ENCODE measurements around the gene CDC42BPB. TPM values are rescaled to one million over a fixed set of nuclear protein-coding genes. Genes with fewer than 3 reads are reported as not detected.
"Not testable (repeated sequence)": the region's sequence is repeated elsewhere in the genome, so short reads cannot be mapped to it uniquely, and the experiment has no call there.

Gene CDC42BPB
- total RNA-seq, 1 experiment from 2014 or later, result 96.9 TPM

DNA sequence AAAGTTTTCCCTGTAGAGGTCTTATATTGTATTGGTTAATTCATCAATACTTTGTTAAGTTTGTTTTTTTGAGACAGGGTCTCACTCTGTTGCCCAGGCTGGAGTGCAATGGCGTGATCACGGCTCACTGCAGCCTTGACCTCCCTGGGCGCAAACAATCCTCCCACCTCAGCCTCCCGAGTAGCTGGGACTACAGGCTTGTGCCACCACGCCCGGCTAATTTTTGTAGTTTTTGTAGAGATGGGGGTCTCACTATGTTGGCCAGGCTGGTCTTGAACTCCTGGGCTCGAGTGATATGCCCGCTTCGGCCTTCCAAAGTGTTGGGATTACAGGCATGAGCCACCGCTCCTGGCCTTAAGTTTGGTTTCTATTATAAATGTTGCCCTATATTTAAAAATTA lies 130.5 kb downstream of the CDC42BPB start:
- POLR2A ChIA-PET; H3K36me3 Mint-ChIP-seq; ATAC-seq; H3K4me3 Mint-ChIP-seq; H3K9me3 Mint-ChIP-seq; H3K27ac Mint-ChIP-seq; DNase-seq (ENCODE audit: low spot score); CTCF ChIA-PET: not testable (repeated sequence)
- Mint-ChIP-seq H3K4me1 (peaks cover 11% of the 10 kb centered on the region), H3K27me3 (ENCODE audit: low read depth) (peaks cover 50% of the 10 kb centered on the region)
- TF ChIP-seq ZNF121 (CRISPR knock-in tag; IDR thresholded peaks at IDR 0.05), result peak; percentile 93
- peak; percentile 62; the same call in 1 of the 2 replicates for TF ChIP-seq GTF2I (CRISPR knock-in tag; conservative IDR thresholded peaks at IDR 0.05)

DNA sequence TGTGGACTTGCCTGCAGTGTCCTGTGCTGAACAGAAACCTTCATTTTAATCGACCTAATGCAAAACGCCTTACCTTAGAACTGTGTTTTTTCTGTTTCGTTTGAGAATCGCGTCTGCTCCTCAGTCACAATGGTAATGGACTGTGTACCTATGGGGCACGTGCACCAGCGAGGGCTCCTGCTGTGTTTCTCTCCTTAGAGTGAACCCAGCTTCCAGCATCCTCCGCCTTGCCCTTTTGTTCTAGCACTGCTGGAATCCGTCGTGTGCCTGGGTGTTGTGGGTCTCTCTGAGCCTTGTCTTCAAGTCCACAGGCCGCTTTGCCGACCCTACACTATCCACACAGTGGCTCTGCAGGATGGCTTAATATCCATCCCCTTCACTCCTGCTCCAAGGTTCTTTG lies 131.2 kb downstream of the CDC42BPB start:
- H3K27me3 Mint-ChIP-seq (ENCODE audit: low read depth), result peaks cover 45% of the 10 kb centered on the region
- no peak overlapping the region; the same call in 1 of the 2 replicates for H3K27ac Mint-ChIP-seq
- ATAC-seq (no peak), DNase-seq (ENCODE audit: low spot score) (no peak)
- no peaks in the 10 kb centered on the region for H3K36me3 Mint-ChIP-seq
- ChIA-PET POLR2A (no interaction called here), CTCF (no interaction called here)
- H3K9me3 Mint-ChIP-seq, result no peaks in the 10 kb centered on the region
- H3K4me3 Mint-ChIP-seq, result no peak overlapping the region; the same call in 1 of the 2 replicates
- H3K4me1 Mint-ChIP-seq, result peaks cover 11% of the 10 kb centered on the region
- TF ChIP-seq ZNF423 (CRISPR knock-in tag; IDR thresholded peaks at IDR 0.05), result peak; percentile 55; the same call in 1 of the 2 replicates
- no peak for TF ChIP-seq GTF2I (CRISPR knock-in tag; conservative IDR thresholded peaks at IDR 0.05)
- TF ChIP-seq TP53 (CRISPR knock-in tag; IDR thresholded peaks at IDR 0.05), result no peak
- TF ChIP-seq, protein P1, sequence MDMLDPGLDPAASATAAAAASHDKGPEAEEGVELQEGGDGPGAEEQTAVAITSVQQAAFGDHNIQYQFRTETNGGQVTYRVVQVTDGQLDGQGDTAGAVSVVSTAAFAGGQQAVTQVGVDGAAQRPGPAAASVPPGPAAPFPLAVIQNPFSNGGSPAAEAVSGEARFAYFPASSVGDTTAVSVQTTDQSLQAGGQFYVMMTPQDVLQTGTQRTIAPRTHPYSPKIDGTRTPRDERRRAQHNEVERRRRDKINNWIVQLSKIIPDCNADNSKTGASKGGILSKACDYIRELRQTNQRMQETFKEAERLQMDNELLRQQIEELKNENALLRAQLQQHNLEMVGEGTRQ (CRISPR knock-in tag; IDR thresholded peaks at IDR 0.05), result no peak

DNA sequence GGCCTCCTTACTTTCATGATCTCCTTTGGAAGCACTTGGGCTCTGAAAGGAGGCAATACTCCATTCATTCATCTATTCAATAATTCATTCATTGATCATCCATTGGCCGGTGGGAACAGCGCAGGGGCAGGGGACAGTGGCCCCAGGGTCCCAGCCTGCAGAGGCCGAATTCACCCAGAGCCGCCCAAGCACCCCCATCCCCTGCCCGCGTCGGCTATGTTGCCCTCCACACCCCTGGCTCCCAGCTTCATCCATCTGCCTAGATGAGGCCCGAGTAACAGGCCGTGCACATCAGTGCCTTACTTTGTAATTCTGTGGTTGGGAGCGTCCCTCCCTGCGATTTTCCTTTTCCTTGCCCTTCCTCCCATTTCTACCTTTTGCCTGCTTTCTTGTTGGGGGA lies 131.7 kb downstream of the CDC42BPB start:
- Mint-ChIP-seq H3K9me3 (no peaks in the 10 kb centered on the region), H3K27me3 (ENCODE audit: low read depth) (peaks cover 40% of the 10 kb centered on the region), H3K27ac (no peak overlapping the region; the same call in 1 of the 2 replicates), H3K4me3 (no peak overlapping the region), H3K36me3 (no peaks in the 10 kb centered on the region), H3K4me1 (peaks cover 11% of the 10 kb centered on the region)
- no peak for ATAC-seq
- TF ChIP-seq, protein P2, sequence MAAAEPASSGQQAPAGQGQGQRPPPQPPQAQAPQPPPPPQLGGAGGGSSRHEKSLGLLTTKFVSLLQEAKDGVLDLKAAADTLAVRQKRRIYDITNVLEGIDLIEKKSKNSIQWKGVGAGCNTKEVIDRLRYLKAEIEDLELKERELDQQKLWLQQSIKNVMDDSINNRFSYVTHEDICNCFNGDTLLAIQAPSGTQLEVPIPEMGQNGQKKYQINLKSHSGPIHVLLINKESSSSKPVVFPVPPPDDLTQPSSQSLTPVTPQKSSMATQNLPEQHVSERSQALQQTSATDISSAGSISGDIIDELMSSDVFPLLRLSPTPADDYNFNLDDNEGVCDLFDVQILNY (CRISPR knock-in tag; IDR thresholded peaks at IDR 0.05), result no peak
- TF ChIP-seq, protein P3, sequence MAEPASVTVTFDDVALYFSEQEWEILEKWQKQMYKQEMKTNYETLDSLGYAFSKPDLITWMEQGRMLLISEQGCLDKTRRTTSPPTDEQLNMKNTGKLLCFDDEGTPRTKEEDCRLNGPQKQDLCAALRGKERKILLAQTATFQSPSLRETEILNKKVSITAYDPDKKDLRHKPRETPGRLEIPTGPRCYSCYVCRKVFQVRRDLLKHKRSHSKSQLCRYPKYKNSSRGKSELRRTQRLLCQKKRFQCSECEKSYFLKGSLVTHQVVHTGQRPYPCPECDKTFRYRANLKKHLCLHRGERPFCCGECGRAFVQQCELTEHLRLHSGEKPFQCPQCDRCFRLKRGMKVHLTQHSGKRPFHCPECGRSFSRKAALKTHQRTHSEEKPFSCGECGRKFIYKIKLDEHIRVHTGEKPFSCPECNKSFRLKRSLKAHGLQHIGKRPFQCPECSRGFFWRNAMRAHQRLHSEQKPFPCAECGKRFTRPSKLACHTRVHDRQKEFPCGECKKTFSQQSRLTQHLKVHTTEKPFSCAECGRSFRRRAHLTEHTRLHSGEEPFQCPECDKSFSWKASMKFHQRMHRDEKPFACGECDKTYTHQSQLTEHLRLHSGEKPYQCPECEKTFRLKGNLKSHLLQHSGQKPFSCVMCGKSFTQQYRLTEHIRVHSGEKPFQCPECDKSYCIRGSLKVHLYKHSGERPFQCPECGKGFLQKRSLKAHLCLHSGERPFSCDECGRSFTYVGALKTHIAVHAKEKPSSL (CRISPR knock-in tag; conservative IDR thresholded peaks at IDR 0.05), result no peak
- TF ChIP-seq FOXJ3 (CRISPR knock-in tag; IDR thresholded peaks at IDR 0.05; ENCODE audit: borderline replicate concordance), result no peak
- POLR2A ChIA-PET, result no interaction called here
- no peak for DNase-seq (ENCODE audit: low spot score)
- CTCF ChIA-PET, result interaction anchor here (1.2 to 1.3 kb wide), 2 partner anchors 331 to 356 kb away, joined by 3 to 4 read pairs; no protein-coding TSS in a partner anchor

DNA sequence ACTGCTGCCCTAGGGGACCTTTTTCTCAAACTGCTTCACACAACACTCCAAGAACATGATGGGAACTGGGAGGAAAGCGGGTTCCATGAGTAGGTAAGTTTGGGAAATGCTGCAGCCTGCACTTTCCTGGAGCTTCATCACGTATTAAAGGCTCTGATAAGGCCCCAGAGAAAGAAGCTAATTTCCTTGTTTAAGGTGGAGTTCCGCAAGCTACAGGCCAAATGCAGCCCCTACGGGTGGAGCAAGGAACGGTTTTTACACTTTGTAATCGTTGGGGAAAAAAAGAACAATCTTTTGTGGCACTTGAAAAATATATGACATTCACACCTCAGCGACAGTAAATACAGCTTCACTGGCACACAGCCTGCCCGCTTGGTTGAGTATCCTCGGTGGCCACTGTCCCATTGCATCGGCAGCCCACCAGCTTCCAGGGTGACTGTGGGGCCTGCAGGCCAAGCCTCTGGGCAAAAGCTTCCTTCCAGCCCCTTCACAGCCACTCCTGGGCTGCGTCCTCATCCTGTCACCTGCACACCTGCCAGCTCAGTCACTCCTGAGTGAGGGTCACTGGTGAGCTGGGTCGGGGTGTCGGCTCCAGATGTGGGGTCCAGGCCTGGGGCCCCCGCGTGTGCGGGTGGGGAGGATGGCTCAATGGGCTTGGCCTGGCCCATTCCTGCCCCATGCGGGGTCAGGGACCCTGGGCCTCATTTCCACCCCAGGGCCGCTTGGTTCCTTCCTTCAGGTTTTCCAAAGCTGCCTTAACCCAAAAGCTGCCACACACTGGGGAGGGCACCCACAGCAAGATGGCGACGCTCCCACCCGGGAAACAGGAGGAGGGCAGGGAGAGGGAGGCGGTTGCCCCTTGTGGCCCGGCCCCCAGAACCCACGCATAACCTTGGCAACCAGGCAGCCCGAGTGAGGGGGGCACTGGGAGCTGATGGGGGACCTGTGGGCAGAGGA lies 132.4 kb downstream of the CDC42BPB start:
- ChIA-PET CTCF (interaction anchor here (1.2 to 2.2 kb wide), 6 partner anchors 140 to 400 kb away, joined by 3 to 17 read pairs (median 4); no protein-coding TSS in a partner anchor), POLR2A (interaction anchor here (0.8 kb wide), 1 partner anchor 193 kb away, joined by 4 read pairs; no protein-coding TSS in a partner anchor)
- Mint-ChIP-seq H3K9me3 (no peaks in the 10 kb centered on the region), H3K27me3 (ENCODE audit: low read depth) (peaks cover 39% of the 10 kb centered on the region), H3K36me3 (no peaks in the 10 kb centered on the region), H3K27ac (no peak overlapping the region), H3K4me1 (peaks cover 11% of the 10 kb centered on the region), H3K4me3 (no peak overlapping the region)
- TF ChIP-seq CREB1 (CRISPR knock-in tag; IDR thresholded peaks at IDR 0.05) (no peak), ZNF396 (CRISPR knock-in tag; IDR thresholded peaks at IDR 0.05; ENCODE audit: borderline replicate concordance) (no peak), IRF2 (CRISPR knock-in tag; IDR thresholded peaks at IDR 0.05; ENCODE audit: borderline replicate concordance, low read depth) (no peak), SOX15 (CRISPR knock-in tag; IDR thresholded peaks at IDR 0.05) (no peak), ZNF317 (CRISPR knock-in tag; IDR thresholded peaks at IDR 0.05; ENCODE audit: borderline replicate concordance, low read depth) (no peak), NFATC4 (CRISPR knock-in tag; IDR thresholded peaks at IDR 0.05) (no peak), SP1 (CRISPR knock-in tag; conservative IDR thresholded peaks at IDR 0.05) (no peak)
- TF ChIP-seq, protein P4, sequence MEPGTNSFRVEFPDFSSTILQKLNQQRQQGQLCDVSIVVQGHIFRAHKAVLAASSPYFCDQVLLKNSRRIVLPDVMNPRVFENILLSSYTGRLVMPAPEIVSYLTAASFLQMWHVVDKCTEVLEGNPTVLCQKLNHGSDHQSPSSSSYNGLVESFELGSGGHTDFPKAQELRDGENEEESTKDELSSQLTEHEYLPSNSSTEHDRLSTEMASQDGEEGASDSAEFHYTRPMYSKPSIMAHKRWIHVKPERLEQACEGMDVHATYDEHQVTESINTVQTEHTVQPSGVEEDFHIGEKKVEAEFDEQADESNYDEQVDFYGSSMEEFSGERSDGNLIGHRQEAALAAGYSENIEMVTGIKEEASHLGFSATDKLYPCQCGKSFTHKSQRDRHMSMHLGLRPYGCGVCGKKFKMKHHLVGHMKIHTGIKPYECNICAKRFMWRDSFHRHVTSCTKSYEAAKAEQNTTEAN (CRISPR knock-in tag; IDR thresholded peaks at IDR 0.05), result no peak
- ATAC-seq (no peak), DNase-seq (ENCODE audit: low spot score) (no peak)

Measured in WTC11 (cell line).